Ovary (tissue), 3 donors: ENCODE measurements around the gene ANKRD33B.

Experiments used
- CTCF ChIP-seq, 3 donors: fragments of 450-650 bp in 2 of 3; fragments of 200-600 bp in 1 of 3; IDR thresholded peaks; one replicate each; pipeline versions ENCODE4 v1.5.1 to v1.8.0; 2016 to 2022; ENCODE audit warnings: antibody characterized with exemption in 3 of 3, mild to moderate bottlenecking in 1 of 3
- EP300 ChIP-seq: sonication (generic); formaldehyde crosslinking; IDR thresholded peaks from one replicate; pipeline ENCODE4 v1.6.1; 2017; ENCODE audit warnings: antibody characterized with exemption
- POLR2A ChIP-seq: fragments of 450-650 bp; IDR thresholded peaks from one replicate; pipeline ENCODE4 v1.6.1; 2017; ENCODE audit warnings: antibody characterized with exemption, mild to moderate bottlenecking, moderate library complexity
- donor health status: DM: no; HTN: no; CAD: no.

- TF ChIP-seq CTCF (IDR thresholded peaks at IDR 0.05) (no peak), EP300 (no peak), POLR2A (no peak)
Observed at GRCh38 chr5:10602031-10602806, 38.3 kb downstream of the ANKRD33B start.
